HEK293 (cell line): ENCODE data around the gene SLC6A3.

Experiments
- CTCF ChIA-PET: fragments of 350-600 bp; formaldehyde crosslinking; extraction: SDS; loops from one replicate; lab custom pipeline; 2021; ENCODE audit warnings: antibody characterized with exemption; lab: Yijun Ruan, JAX
- POLR2A ChIA-PET: fragments of 300-600 bp; formaldehyde crosslinking; extraction: SDS; loops from one replicate; lab custom pipeline; 2020; ENCODE audit warnings: antibody characterized with exemption, inconsistent platforms; lab: Yijun Ruan, JAX
- H3K27ac ChIP-seq: fragments of 200-500 bp; sonication (Bioruptor generic); 2 replicates; pipeline ENCODE4 v1.5.1; 2014; ENCODE audit warnings: low read depth, low read length, control low read depth, inconsistent platforms; ENCODE audit errors: extremely low read depth
- H3K36me3 ChIP-seq, 2 experiments: fragments of 200-500 bp in 1 of 2; sonication (Bioruptor generic) in 1 of 2; 1 replicate in 1 of 2; 2 replicates in 1 of 2; pipeline ENCODE4 v1.5.1; 2014 to 2017; ENCODE audit warnings: inconsistent platforms in 2 of 2, low read length in 2 of 2; ENCODE audit not compliant: control insufficient read depth in 2 of 2, insufficient read depth in 1 of 2
- H3K4me1 ChIP-seq: fragments of 200-500 bp; sonication (Bioruptor generic); 2 replicates; pipeline ENCODE4 v1.5.1; 2014; ENCODE audit warnings: mild to moderate bottlenecking, low read length, inconsistent platforms; ENCODE audit not compliant: control insufficient read depth, insufficient read depth
- H3K4me3 ChIP-seq: 2 replicates; pipeline ENCODE4 v1.5.1; 2011; ENCODE audit warnings: low read depth, mild to moderate bottlenecking, control low read depth, low read length, moderate library complexity
- H3K9me3 ChIP-seq: fragments of 200-500 bp; sonication (Bioruptor generic); 2 replicates; pipeline ENCODE4 v1.5.1; 2014; ENCODE audit warnings: low read depth, low read length, inconsistent platforms; ENCODE audit not compliant: control insufficient read depth, insufficient read depth
- ATF2 ChIP-seq: fragments of 450-650 bp; formaldehyde crosslinking; IDR thresholded peaks from 2 replicates; pipeline ENCODE4 v1.5.1; 2016; ENCODE audit warnings: missing biosample characterization, missing genetic modification characterization, low read depth
- SALL2 ChIP-seq: fragments of 450-650 bp; formaldehyde crosslinking; IDR thresholded peaks from 2 replicates; pipeline ENCODE4 v1.5.0; 2017; ENCODE audit warnings: missing biosample characterization, mild to moderate bottlenecking, missing genetic modification characterization, borderline replicate concordance
- WT1 ChIP-seq: fragments of 450-650 bp; formaldehyde crosslinking; IDR thresholded peaks from 2 replicates; pipeline ENCODE4 v1.5.1; 2016; ENCODE audit warnings: missing biosample characterization, missing genetic modification characterization
- ZNF138 ChIP-seq: fragments of 450-650 bp; formaldehyde crosslinking; IDR thresholded peaks from 2 replicates; pipeline ENCODE4 v1.5.1; 2016; ENCODE audit warnings: missing biosample characterization, missing genetic modification characterization, borderline replicate concordance
- ZNF16 ChIP-seq: fragments of 450-650 bp; formaldehyde crosslinking; IDR thresholded peaks from 2 replicates; pipeline ENCODE4 v1.5.1; 2016; ENCODE audit warnings: low read depth, missing biosample characterization, missing genetic modification characterization
- ZNF169 ChIP-seq: fragments of 450-650 bp; formaldehyde crosslinking; IDR thresholded peaks from 2 replicates; pipeline ENCODE4 v1.5.1; 2016; ENCODE audit warnings: missing biosample characterization, missing genetic modification characterization
- ZNF239 ChIP-seq: fragments of 450-650 bp; formaldehyde crosslinking; IDR thresholded peaks from 2 replicates; pipeline ENCODE4 v1.5.1; 2016; ENCODE audit warnings: missing biosample characterization, missing genetic modification characterization
- ZNF280C ChIP-seq: fragments of 450-650 bp; formaldehyde crosslinking; IDR thresholded peaks from 2 replicates; pipeline ENCODE4 v1.5.1; 2016; ENCODE audit warnings: missing biosample characterization, missing genetic modification characterization
- ZNF391 ChIP-seq: fragments of 450-650 bp; formaldehyde crosslinking; IDR thresholded peaks from 2 replicates; pipeline ENCODE4 v1.5.1; 2016; ENCODE audit warnings: low read depth, missing biosample characterization, missing genetic modification characterization, borderline replicate concordance
- ZNF404 ChIP-seq: fragments of 450-650 bp; formaldehyde crosslinking; IDR thresholded peaks from 2 replicates; pipeline ENCODE4 v1.5.1; 2017; ENCODE audit warnings: missing biosample characterization, missing genetic modification characterization
- ZNF433 ChIP-seq: fragments of 450-650 bp; formaldehyde crosslinking; IDR thresholded peaks from 2 replicates; pipeline ENCODE4 v1.5.1; 2016; ENCODE audit warnings: missing biosample characterization, missing genetic modification characterization, low read depth
- ZNF510 ChIP-seq: fragments of 450-650 bp; formaldehyde crosslinking; IDR thresholded peaks from 2 replicates; pipeline ENCODE4 v1.5.1; 2018; ENCODE audit warnings: mild to moderate bottlenecking, missing genetic modification characterization, missing biosample characterization; ENCODE audit not compliant: insufficient replicate concordance
- ZNF549 ChIP-seq: fragments of 450-650 bp; IDR thresholded peaks from 2 replicates; pipeline ENCODE4 v1.5.1; 2018; ENCODE audit warnings: missing biosample characterization, missing genetic modification characterization, mild to moderate bottlenecking, inconsistent platforms, moderate library complexity
- ZNF610 ChIP-seq: fragments of 450-650 bp; formaldehyde crosslinking; IDR thresholded peaks from 2 replicates; pipeline ENCODE4 v1.5.1; 2016; ENCODE audit warnings: missing biosample characterization, missing genetic modification characterization, borderline replicate concordance
- ZNF621 ChIP-seq: fragments of 450-650 bp; formaldehyde crosslinking; IDR thresholded peaks from 2 replicates; pipeline ENCODE4 v1.5.1; 2017; ENCODE audit warnings: missing biosample characterization, missing genetic modification characterization
- ZNF624 ChIP-seq: fragments of 450-650 bp; formaldehyde crosslinking; IDR thresholded peaks from 2 replicates; pipeline ENCODE4 v1.5.1; 2017; ENCODE audit warnings: missing biosample characterization, missing genetic modification characterization
- ZNF792 ChIP-seq: fragments of 450-650 bp; formaldehyde crosslinking; IDR thresholded peaks from 2 replicates; pipeline ENCODE4 v1.5.1; 2016; ENCODE audit warnings: missing biosample characterization, missing genetic modification characterization
- ZNF843 ChIP-seq: fragments of 450-650 bp; formaldehyde crosslinking; IDR thresholded peaks from 2 replicates; pipeline ENCODE4 v1.5.1; 2016; ENCODE audit warnings: missing biosample characterization, missing genetic modification characterization
- TF ChIP-seq, protein P1 (sequence below): fragments of 450-650 bp; formaldehyde crosslinking; IDR thresholded peaks from 2 replicates; pipeline ENCODE4 v1.5.1; 2017; ENCODE audit warnings: missing biosample characterization, missing genetic modification characterization
- TF ChIP-seq, protein P2 (sequence below): fragments of 450-650 bp; formaldehyde crosslinking; IDR thresholded peaks from 2 replicates; pipeline ENCODE4 v1.5.1; 2017; ENCODE audit warnings: missing biosample characterization, missing genetic modification characterization

Gene SLC6A3

GRCh38 chr5:1378096-1378495 is 67.1 kb downstream of the SLC6A3 start:
- no peaks in the 10 kb centered on the region for H3K36me3 ChIP-seq
- CTCF ChIA-PET: interaction anchor here (1.6 to 3.5 kb wide), 3 partner anchors 14 to 267 kb away, joined by 3 to 22 read pairs (median 6); no protein-coding TSS in a partner anchor
- no peak for TF ChIP-seq ZNF169
- TF ChIP-seq, all 188 proteins: peak for 0
- no peaks in the 10 kb centered on the region for H3K9me3 ChIP-seq
- H3K4me1 ChIP-seq: peaks cover 2% of the 10 kb centered on the region; the same call in 1 of the 2 replicates
- no peak overlapping the region for H3K27ac ChIP-seq
- no peak overlapping the region for H3K4me3 ChIP-seq
- POLR2A ChIA-PET: no interaction called here

DNA sequence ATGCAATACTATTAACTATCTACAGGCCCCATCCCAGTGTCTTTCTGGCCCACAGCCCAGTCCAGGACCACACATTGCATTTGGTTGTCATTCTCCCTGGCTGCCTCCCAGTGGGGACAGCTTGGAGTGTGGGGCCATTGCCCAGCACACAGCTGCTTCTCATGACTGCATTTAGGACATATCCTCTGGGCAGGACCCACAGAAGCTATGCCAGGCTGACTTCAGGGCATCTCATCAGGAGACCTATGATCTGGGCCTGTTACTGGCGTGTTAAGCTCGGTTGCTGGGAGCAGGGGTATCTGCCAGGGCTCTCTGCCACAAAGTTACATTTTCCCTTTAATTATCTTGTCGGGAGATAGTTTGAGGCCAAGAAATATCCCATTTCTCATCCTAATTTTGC is 68.3 kb downstream of the SLC6A3 start:
- ChIA-PET CTCF (interaction anchor here (1.2 to 1.7 kb wide), 2 partner anchors 32 to 268 kb away, joined by 3 to 6 read pairs; no protein-coding TSS in a partner anchor), POLR2A (no interaction called here)

GRCh38 chr5:1375871-1376810 is 69.1 kb downstream of the SLC6A3 start:
- CTCF ChIA-PET: interaction anchor here (1.2 kb wide), 1 partner anchor 33 kb away, joined by 3 read pairs; no protein-coding TSS in a partner anchor
- TF ChIP-seq ZNF239 (tag by site-specific recombination) (no peak), ZNF16 (tag by site-specific recombination) (no peak), ATF2 (tag by site-specific recombination) (no peak), ZNF621 (tag by site-specific recombination) (no peak), ZNF549 (tag by site-specific recombination) (no peak), ZNF138 (no peak), ZNF610 (tag by site-specific recombination) (no peak), ZNF404 (tag by site-specific recombination) (no peak), ZNF624 (tag by site-specific recombination) (no peak), ZNF433 (no peak), ZNF792 (tag by site-specific recombination) (no peak), ZNF391 (no peak), ZNF843 (no peak), ZNF280C (tag by site-specific recombination) (no peak)
- TF ChIP-seq, all 188 proteins: peak for 0
- peaks cover 2% of the 10 kb centered on the region; the same call in 1 of the 2 replicates for H3K4me1 ChIP-seq
- H3K36me3 ChIP-seq: no peaks in the 10 kb centered on the region
- POLR2A ChIA-PET: no interaction called here
- no peak overlapping the region for H3K27ac ChIP-seq
- no peaks in the 10 kb centered on the region for H3K9me3 ChIP-seq
- no peak overlapping the region for H3K4me3 ChIP-seq

More for the DNA sequence above, 68.3 kb downstream of the SLC6A3 start:
- Histone ChIP-seq H3K36me3 (no peaks in the 10 kb centered on the region), H3K4me3 (no peak overlapping the region), H3K4me1 (peaks cover 2% of the 10 kb centered on the region; the same call in 1 of the 2 replicates)
- TF ChIP-seq, protein P1, sequence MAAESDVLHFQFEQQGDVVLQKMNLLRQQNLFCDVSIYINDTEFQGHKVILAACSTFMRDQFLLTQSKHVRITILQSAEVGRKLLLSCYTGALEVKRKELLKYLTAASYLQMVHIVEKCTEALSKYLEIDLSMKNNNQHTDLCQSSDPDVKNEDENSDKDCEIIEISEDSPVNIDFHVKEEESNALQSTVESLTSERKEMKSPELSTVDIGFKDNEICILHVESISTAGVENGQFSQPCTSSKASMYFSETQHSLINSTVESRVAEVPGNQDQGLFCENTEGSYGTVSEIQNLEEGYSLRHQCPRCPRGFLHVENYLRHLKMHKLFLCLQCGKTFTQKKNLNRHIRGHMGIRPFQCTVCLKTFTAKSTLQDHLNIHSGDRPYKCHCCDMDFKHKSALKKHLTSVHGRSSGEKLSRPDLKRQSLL: no peak
- no peak for TF ChIP-seq WT1 (tag by site-specific recombination)
- TF ChIP-seq ZNF510 (tag by site-specific recombination): no peak
- TF ChIP-seq, protein P2, sequence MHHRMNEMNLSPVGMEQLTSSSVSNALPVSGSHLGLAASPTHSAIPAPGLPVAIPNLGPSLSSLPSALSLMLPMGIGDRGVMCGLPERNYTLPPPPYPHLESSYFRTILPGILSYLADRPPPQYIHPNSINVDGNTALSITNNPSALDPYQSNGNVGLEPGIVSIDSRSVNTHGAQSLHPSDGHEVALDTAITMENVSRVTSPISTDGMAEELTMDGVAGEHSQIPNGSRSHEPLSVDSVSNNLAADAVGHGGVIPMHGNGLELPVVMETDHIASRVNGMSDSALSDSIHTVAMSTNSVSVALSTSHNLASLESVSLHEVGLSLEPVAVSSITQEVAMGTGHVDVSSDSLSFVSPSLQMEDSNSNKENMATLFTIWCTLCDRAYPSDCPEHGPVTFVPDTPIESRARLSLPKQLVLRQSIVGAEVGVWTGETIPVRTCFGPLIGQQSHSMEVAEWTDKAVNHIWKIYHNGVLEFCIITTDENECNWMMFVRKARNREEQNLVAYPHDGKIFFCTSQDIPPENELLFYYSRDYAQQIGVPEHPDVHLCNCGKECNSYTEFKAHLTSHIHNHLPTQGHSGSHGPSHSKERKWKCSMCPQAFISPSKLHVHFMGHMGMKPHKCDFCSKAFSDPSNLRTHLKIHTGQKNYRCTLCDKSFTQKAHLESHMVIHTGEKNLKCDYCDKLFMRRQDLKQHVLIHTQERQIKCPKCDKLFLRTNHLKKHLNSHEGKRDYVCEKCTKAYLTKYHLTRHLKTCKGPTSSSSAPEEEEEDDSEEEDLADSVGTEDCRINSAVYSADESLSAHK (tag by site-specific recombination): no peak
- TF ChIP-seq SALL2: no peak
- TF ChIP-seq, all 188 proteins: peak for 0
- H3K27ac ChIP-seq: no peak overlapping the region
- no peaks in the 10 kb centered on the region for H3K9me3 ChIP-seq
